ENCODE data around the gene TNS2.
"Not testable (repeated sequence)": the region's sequence is repeated elsewhere in the genome, so short reads cannot be mapped to it uniquely, and the experiment has no call there.

Gene TNS2

GRCh38 chr12:53012928-53013327 lies 36.9 kb upstream of the TNS2 start:
- H3K4me3 ChIP-seq (ENCODE audit: low read depth, low read length), result no peak overlapping the region
- no peak for TF ChIP-seq CTCF (IDR thresholded peaks at IDR 0.05; ENCODE audit: insufficient read depth, low read length, missing control alignments)
- DNase-seq (ENCODE audit: low read depth, low spot score), result no peak
- CTCF ChIA-PET, result interaction anchor here (2.0 kb wide), 1 partner anchor 18 kb away, joined by 5 read pairs; no protein-coding TSS in a partner anchor
- POLR2A ChIA-PET, result no interaction called here

- CTCF ChIA-PET, result interaction anchor here (1.1 to 5.1 kb wide), 5 partner anchors 12 to 130 kb away, joined by 4 to 19 read pairs (median 5); no protein-coding TSS in a partner anchor
- TF ChIP-seq CTCF (IDR thresholded peaks at IDR 0.05; ENCODE audit: insufficient read depth, low read length, missing control alignments), result no peak
- H3K4me3 ChIP-seq (ENCODE audit: low read depth, low read length), result no peak overlapping the region
- POLR2A ChIA-PET, result no interaction called here
- no peak for DNase-seq (ENCODE audit: low read depth, low spot score)
Measured at GRCh38 chr12:53014709-53015108, 35.2 kb upstream of the TNS2 start.

- no peak for DNase-seq (ENCODE audit: low read depth, low spot score)
- ChIA-PET POLR2A (no interaction called here), CTCF (interaction anchor here (1.0 to 6.9 kb wide), 4 partner anchors 8 to 21 kb away, joined by 3 to 71 read pairs (median 4); no protein-coding TSS in a partner anchor)
- no peak for TF ChIP-seq CTCF (IDR thresholded peaks at IDR 0.05; ENCODE audit: insufficient read depth, low read length, missing control alignments)
- no peak overlapping the region for H3K4me3 ChIP-seq (ENCODE audit: low read depth, low read length)
Measured at GRCh38 chr12:53025250-53025649, 24.6 kb upstream of the TNS2 start.

GRCh38 chr12:53027014-53027413 lies 22.9 kb upstream of the TNS2 start:
- not testable (repeated sequence) for H3K4me3 ChIP-seq (ENCODE audit: low read depth, low read length); DNase-seq (ENCODE audit: low read depth, low spot score)
- ChIA-PET CTCF (interaction anchor here (1.0 to 6.9 kb wide), 5 partner anchors 11 to 39 kb away, joined by 3 to 71 read pairs (median 4); no protein-coding TSS in a partner anchor), POLR2A (interaction anchor here (1.3 kb wide), 1 partner anchor 20 kb away, joined by 7 read pairs; no protein-coding TSS in a partner anchor)

GRCh38 chr12:53031616-53032015 lies 18.2 kb upstream of the TNS2 start:
- CTCF ChIA-PET, result interaction anchor here (1.2 to 1.7 kb wide), 4 partner anchors 8 to 18 kb away, joined by 3 to 9 read pairs (median 4); no protein-coding TSS in a partner anchor
- DNase-seq (ENCODE audit: low read depth, low spot score), result no peak
- no peak overlapping the region for H3K4me3 ChIP-seq (ENCODE audit: low read depth, low read length)
- no peak for TF ChIP-seq CTCF (IDR thresholded peaks at IDR 0.05; ENCODE audit: insufficient read depth, low read length, missing control alignments)
- POLR2A ChIA-PET, result no interaction called here

GRCh38 chr12:53033832-53034231 lies 16.0 kb upstream of the TNS2 start:
- H3K4me3 ChIP-seq (ENCODE audit: low read depth, low read length); DNase-seq (ENCODE audit: low read depth, low spot score): not testable (repeated sequence)
- CTCF ChIA-PET, result interaction anchor here (1.5 kb wide), 1 partner anchor 12 kb away, joined by 4 read pairs; no protein-coding TSS in a partner anchor
- POLR2A ChIA-PET, result interaction anchor here (1.0 kb wide), 1 partner anchor 11 kb away, joined by 3 read pairs; no protein-coding TSS in a partner anchor

- DNase-seq (ENCODE audit: low read depth, low spot score), result no peak
- TF ChIP-seq CTCF (IDR thresholded peaks at IDR 0.05; ENCODE audit: insufficient read depth, low read length, missing control alignments), result no peak
- POLR2A ChIA-PET, result no interaction called here
- CTCF ChIA-PET, result interaction anchor here (1.5 kb wide), 1 partner anchor 11 kb away, joined by 4 read pairs; no protein-coding TSS in a partner anchor
- H3K4me3 ChIP-seq (ENCODE audit: low read depth, low read length), result no peak overlapping the region
Measured at GRCh38 chr12:53034459-53034858, 15.4 kb upstream of the TNS2 start.

Data from AG04449 (cell line).